IPS DF 6.9 (cell line): Measurements from ENCODE around the gene PPP1R2.

ENCODE experiments used
- DNase-seq: peaks from one replicate; pipeline ENCODE4 v3.0.0-alpha.2; 2013; ENCODE audit warnings: low read depth, low spot score
- H3K27ac ChIP-seq: one replicate; pipeline ENCODE4 v1.5.1; 2013; ENCODE audit warnings: low read length, control low read depth
- H3K27me3 ChIP-seq: 2 replicates; pipeline ENCODE4 v1.6.1; 2013; ENCODE audit warnings: mild to moderate bottlenecking, low read length; ENCODE audit not compliant: control insufficient read depth, insufficient read depth
- H3K36me3 ChIP-seq: 2 replicates; pipeline ENCODE4 v1.6.1; 2013; ENCODE audit warnings: low read length; ENCODE audit not compliant: control insufficient read depth, insufficient read depth
- H3K4me1 ChIP-seq: 2 replicates; pipeline ENCODE4 v1.6.1; 2013; ENCODE audit warnings: low read length; ENCODE audit not compliant: control insufficient read depth, insufficient read depth
- H3K4me3 ChIP-seq: 2 replicates; pipeline ENCODE4 v1.5.1; 2013; ENCODE audit warnings: mild to moderate bottlenecking, low read length
- H3K9me3 ChIP-seq: 2 replicates; pipeline ENCODE4 v1.6.1; 2013; ENCODE audit warnings: low read length, inconsistent platforms; ENCODE audit not compliant: control insufficient read depth, insufficient read depth
- WGBS: extraction: QIAGEN DNeasy Blood & Tissue Kit; methylation state at CpG from one replicate; pipeline ENCODE4 v1.1.7; 2013; ENCODE audit warnings: mixed read lengths, missing lambda C conversion rate; ENCODE audit not compliant: insufficient read length, insufficient coverage; 5-methylcytosine and 5-hydroxymethylcytosine counted together

Gene PPP1R2

GRCh38 chr3:195550723-195551122, 7.6 kb upstream of the PPP1R2 start:
- Histone ChIP-seq H3K4me3 (no peak overlapping the region), H3K27ac (no peak overlapping the region), H3K27me3 (no peaks in the 10 kb centered on the region; the same call in 1 of the 2 replicates), H3K36me3 (no peaks in the 10 kb centered on the region), H3K4me1 (peaks cover 5% of the 10 kb centered on the region; the same call in 1 of the 2 replicates), H3K9me3 (no peaks in the 10 kb centered on the region)
- no peak for DNase-seq
- no CpG with 5 or more reads among the region's 4 CpGs for WGBS

- DNase-seq: no peak
- no peak overlapping the region for H3K27ac ChIP-seq
- H3K27me3 ChIP-seq: no peaks in the 10 kb centered on the region; the same call in 1 of the 2 replicates
- no peaks in the 10 kb centered on the region for H3K36me3 ChIP-seq
- H3K9me3 ChIP-seq: no peaks in the 10 kb centered on the region
- no CpG with 5 or more reads among the region's 9 CpGs for WGBS
- H3K4me1 ChIP-seq: peaks cover 5% of the 10 kb centered on the region; the same call in 1 of the 2 replicates
- no peak overlapping the region for H3K4me3 ChIP-seq
These were observed 6.9 kb upstream of the PPP1R2 start for GRCh38 chr3:195549931-195550519.

- DNase-seq: no peak
- Histone ChIP-seq H3K4me3 (no peak overlapping the region), H3K27me3 (no peaks in the 10 kb centered on the region; the same call in 1 of the 2 replicates), H3K4me1 (peaks cover 5% of the 10 kb centered on the region; the same call in 1 of the 2 replicates), H3K36me3 (no peaks in the 10 kb centered on the region), H3K27ac (no peak overlapping the region), H3K9me3 (no peaks in the 10 kb centered on the region)
- WGBS: no CpG with 5 or more reads among the region's 2 CpGs
These were observed 5.9 kb upstream of the PPP1R2 start for GRCh38 chr3:195548987-195549386.

- no peak for DNase-seq
- Histone ChIP-seq H3K9me3 (no peaks in the 10 kb centered on the region), H3K4me3 (no peak overlapping the region), H3K27me3 (no peaks in the 10 kb centered on the region; the same call in 1 of the 2 replicates), H3K4me1 (peaks cover 5% of the 10 kb centered on the region; the same call in 1 of the 2 replicates), H3K27ac (no peak overlapping the region), H3K36me3 (no peaks in the 10 kb centered on the region)
These were observed 5.4 kb upstream of the PPP1R2 start for GRCh38 chr3:195548501-195548900.

GRCh38 chr3:195548006-195548405, 4.9 kb upstream of the PPP1R2 start:
- no peak overlapping the region for H3K4me3 ChIP-seq

GRCh38 chr3:195546130-195546560, 3.0 kb upstream of the PPP1R2 start:
- H3K4me1 ChIP-seq: peaks cover 5% of the 10 kb centered on the region; the same call in 1 of the 2 replicates
- WGBS: no CpG with 5 or more reads among the region's 4 CpGs

More at GRCh38 chr3:195548006-195548405, 4.9 kb upstream of the PPP1R2 start:
- Histone ChIP-seq H3K27me3 (no peaks in the 10 kb centered on the region; the same call in 1 of the 2 replicates), H3K9me3 (no peaks in the 10 kb centered on the region), H3K4me1 (peaks cover 5% of the 10 kb centered on the region; the same call in 1 of the 2 replicates), H3K36me3 (no peaks in the 10 kb centered on the region), H3K27ac (no peak overlapping the region)
- no CpG with 5 or more reads among the region's 8 CpGs for whole genome bisulfite sequencing
- no peak for DNase-seq

GRCh38 chr3:195544634-195545033, 1.5 kb upstream of the PPP1R2 start:
- no peak for DNase-seq
- Histone ChIP-seq H3K4me1 (peaks cover 3% of the 10 kb centered on the region; the same call in 1 of the 2 replicates), H3K27me3 (no peaks in the 10 kb centered on the region; the same call in 1 of the 2 replicates), H3K4me3 (no peak overlapping the region), H3K27ac (no peak overlapping the region), H3K9me3 (no peaks in the 10 kb centered on the region), H3K36me3 (no peaks in the 10 kb centered on the region)
- WGBS: no CpG with 5 or more reads among the region's 3 CpGs

More at GRCh38 chr3:195546130-195546560, 3.0 kb upstream of the PPP1R2 start:
- Histone ChIP-seq H3K9me3 (no peaks in the 10 kb centered on the region), H3K36me3 (no peaks in the 10 kb centered on the region), H3K27me3 (no peaks in the 10 kb centered on the region; the same call in 1 of the 2 replicates), H3K4me3 (no peak overlapping the region), H3K27ac (no peak overlapping the region)
- no peak for DNase-seq

- no peak for DNase-seq
- H3K27me3 ChIP-seq: no peaks in the 10 kb centered on the region; the same call in 1 of the 2 replicates
- no CpG with 5 or more reads among the region's 4 CpGs for WGBS
- H3K4me3 ChIP-seq: no peak overlapping the region
- no peaks in the 10 kb centered on the region for H3K36me3 ChIP-seq
- peaks cover 3% of the 10 kb centered on the region; the same call in 1 of the 2 replicates for H3K4me1 ChIP-seq
- H3K27ac ChIP-seq: no peak overlapping the region
- no peaks in the 10 kb centered on the region for H3K9me3 ChIP-seq
These were observed 1.1 kb upstream of the PPP1R2 start for GRCh38 chr3:195544230-195544536.

GRCh38 chr3:195543500-195544229, 540 bp upstream of the PPP1R2 start:
- no peak for DNase-seq

GRCh38 chr3:195542316-195542697, 818 bp downstream of the PPP1R2 start:
- no peaks in the 10 kb centered on the region; the same call in 1 of the 2 replicates for H3K4me1 ChIP-seq
- no peak overlapping the region for H3K27ac ChIP-seq
- no peaks in the 10 kb centered on the region for H3K9me3 ChIP-seq
- H3K36me3 ChIP-seq: no peaks in the 10 kb centered on the region
- DNase-seq: no peak
- no CpG with 5 or more reads among the region's 5 CpGs for WGBS
- no peaks in the 10 kb centered on the region; the same call in 1 of the 2 replicates for H3K27me3 ChIP-seq
- peak overlapping the region; percentile 60; the same call in 1 of the 2 replicates for H3K4me3 ChIP-seq

More at GRCh38 chr3:195543500-195544229, 540 bp upstream of the PPP1R2 start:
- H3K36me3 ChIP-seq: no peaks in the 10 kb centered on the region
- no peaks in the 10 kb centered on the region; the same call in 1 of the 2 replicates for H3K27me3 ChIP-seq
- H3K9me3 ChIP-seq: no peaks in the 10 kb centered on the region
- no peak overlapping the region for H3K27ac ChIP-seq
- no CpG with 5 or more reads among the region's 38 CpGs for WGBS
- peaks cover 3% of the 10 kb centered on the region; the same call in 1 of the 2 replicates for H3K4me1 ChIP-seq
- peak overlapping the region; percentile 60; the same call in 1 of the 2 replicates for H3K4me3 ChIP-seq
